ENCODE results near the gene EIPR1.

The EIPR1 gene

GRCh38 chr2:3323360-3324035 lies 54.1 kb downstream of the EIPR1 start:
- no peak for DNase-seq

DNA sequence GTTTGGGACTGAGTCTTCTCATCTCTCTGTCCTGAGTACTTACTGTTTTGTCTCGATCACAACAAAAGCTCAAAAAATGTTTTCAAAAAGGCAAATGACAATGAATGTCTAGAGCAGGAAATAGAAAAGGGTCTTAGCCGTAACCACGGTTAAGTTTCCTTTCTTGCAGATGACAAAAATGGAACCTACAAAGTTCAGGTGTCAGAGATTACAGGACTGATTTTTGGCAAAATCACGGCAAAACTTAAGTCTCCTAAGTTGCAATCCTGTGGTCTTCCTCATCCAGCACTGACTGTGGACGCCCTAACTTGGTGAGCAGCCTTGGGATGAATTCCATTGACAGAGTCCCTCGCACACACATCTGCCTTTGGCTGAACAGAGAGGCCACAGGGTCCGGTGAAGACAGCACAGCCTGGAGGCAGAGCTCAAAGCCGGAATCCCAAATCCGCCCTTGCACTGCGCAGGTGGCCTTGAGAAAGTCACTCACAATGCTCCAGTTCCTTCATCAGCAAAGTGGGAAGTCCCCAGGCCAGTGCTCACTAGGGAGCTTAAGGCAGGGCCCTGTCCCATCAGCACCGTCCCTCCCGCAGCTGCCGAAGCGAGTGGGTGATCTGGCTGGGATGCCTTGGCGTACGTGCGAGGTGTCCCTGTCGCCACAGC lies 55.2 kb downstream of the EIPR1 start:
- no peak for DNase-seq

DNA sequence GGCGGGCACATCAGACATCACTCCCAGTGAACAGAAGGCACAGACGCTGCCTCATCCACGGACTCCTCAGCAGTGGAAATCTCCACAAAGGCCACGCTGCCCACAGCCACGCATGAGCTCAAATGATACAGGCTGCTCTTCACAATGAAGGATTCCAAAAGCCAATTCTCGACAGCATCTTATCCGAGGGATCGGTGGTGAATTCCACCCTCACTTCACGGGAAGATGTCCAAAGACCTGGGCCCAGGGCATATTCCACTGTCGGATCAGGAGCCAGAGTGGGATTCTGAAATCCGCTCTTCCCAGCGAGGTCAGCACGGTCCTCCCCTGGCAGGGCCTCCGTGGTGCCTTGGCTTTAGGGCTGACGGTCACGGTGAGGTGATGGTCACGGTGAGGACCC lies 55.8 kb downstream of the EIPR1 start:
- no peak for DNase-seq

DNA sequence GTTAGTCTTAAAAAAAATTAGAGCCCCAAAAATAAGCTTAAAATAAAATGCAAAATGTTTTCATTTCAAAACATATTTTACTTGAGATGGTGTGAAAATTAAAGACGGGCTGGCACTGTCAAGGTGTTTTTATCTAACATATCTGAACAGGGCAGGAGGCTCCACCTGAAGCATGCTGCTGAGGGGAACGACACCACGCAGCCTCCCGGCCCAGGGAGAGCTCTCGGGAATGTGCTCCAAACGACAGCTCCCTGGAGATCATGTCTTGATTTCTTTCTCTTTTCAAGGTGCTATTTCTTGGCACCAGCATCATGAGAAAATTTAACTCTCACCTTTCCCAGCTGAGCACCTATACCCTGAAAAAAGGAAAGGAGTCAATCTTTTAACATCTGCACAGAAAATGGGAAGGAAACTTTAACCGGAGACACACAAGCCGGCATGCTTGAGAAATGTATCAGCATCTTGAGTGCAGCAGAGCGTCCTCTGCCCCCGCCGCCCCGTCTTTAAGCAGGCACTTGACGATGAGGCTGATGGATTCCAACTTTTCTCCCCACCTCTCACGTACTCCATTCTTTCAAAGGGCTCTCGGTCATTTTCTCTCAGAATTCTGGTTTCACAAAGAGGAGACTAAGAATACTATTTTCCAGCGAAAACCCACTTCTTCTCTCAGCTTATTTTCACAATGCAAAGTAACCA lies 56.6 kb downstream of the EIPR1 start:
- DNase-seq: no peak

GRCh38 chr2:3319745-3320566 lies 57.7 kb downstream of the EIPR1 start:
- DNase-seq: no peak

GRCh38 chr2:3319134-3319533 lies 58.5 kb downstream of the EIPR1 start:
- DNase-seq: no peak

DNA sequence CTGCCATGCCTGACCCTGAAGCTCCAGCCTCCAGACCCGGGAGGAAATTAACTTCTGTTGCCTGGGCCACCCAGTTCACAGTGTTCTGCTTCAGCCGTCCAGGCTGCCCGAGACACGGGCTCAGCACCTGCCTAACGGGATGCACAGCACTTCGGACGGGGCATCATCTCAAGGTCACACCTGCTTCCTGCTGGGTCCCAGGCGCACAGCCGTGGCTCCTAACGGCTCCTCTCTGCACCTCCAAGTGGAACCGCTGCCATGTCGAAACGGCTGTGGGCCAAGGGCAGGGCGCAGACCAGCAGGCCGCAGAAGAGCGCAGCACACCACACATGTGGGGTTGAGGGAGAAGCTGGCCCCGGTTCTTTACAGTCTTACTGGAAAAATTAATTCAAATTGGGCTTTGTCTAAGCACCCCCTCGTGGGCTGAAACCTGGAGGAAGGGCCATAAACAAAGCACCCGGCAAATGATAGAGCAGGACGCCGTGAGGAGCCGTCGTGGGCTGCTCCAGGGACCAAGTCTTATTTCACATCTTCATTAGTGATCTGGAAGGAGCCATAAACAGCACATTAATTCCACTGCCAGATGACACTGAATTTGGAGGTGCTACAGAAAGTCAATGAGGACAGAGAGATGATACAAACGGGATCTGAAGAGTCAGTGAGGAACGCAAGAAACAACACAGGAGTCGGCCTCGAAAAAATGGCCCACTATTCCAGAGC lies 59.6 kb downstream of the EIPR1 start:
- no peak for DNase-seq

DNA sequence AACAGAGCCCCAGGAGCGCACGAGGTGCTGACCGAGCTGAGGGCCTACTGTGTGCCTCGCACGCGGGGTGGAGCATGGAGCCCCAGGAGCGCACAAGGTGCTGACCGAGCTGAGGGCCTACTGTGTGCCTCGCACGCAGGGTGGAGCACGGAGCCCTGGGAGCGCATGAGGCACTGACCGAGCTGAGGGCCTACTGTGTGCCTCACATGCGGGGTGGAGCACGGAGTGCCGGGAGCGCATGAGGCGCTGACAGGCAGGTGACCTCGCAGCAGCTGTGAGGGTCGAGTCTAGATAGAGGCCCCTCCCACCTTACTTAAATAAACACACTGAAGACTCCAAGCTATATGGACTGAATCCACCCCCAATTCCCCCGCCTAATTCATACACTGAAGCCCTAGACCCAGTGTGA lies 60.3 kb downstream of the EIPR1 start:
- no peak for DNase-seq

DNA sequence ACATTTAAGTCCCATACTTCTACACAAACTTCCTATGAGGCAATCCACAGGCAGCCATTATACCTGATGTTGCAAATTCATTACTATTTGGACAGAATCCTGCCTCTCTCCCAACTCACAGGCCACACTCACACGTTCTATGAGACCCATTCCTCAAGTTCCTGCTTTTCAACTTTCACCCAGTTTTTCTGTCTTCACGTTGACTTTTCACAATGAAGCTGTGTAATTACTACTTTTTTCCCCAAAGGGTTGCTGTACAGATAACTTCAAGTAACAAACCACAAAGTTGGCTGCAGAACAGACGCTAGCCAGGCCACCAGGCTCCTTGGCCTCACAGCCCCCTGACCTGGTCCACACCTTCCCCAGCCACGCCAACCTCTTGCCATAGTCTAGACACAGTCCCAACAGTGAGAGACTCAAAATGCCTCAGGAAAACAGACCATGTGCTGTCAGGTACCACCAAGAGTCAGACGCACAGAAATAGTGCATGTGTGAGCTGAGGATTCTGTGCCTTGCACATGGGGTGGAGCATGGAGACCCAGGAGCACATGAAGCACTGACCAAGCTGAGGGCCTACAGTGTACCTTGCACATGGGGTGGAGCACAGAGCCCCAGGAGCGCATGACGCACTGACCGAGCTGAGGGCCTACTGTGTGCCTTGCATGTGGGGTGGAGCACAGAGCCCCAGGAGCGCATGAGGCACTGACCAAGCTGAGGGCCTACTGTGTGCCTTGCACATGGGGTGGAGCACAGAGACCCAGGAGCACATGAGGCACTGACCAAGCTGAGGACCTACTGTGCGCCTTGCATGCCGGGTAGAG lies 61.0 kb downstream of the EIPR1 start:
- no peak for DNase-seq

DNA sequence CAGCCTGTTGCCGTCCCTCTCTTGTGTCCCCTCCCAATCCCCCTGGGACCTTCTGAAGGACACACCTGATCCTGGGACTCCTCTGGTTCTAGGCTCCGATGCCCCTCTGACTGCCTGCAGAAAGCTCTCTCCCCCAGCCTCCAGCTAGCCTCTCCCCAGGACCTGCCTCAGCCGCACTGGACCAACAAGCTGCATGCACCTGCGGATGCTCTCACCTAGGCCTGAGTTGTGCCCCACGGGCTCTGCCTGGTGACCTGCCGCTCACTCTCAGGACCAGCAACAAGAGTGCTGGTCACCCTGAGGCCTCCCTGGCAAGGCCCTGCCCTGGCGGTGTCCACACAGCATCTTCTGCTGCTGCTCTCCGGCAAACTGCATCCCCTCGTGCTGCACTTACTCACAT lies 63.0 kb downstream of the EIPR1 start:
- no peak for DNase-seq

GRCh38 chr2:3313781-3314375 lies 63.7 kb downstream of the EIPR1 start:
- DNase-seq: no peak

DNA sequence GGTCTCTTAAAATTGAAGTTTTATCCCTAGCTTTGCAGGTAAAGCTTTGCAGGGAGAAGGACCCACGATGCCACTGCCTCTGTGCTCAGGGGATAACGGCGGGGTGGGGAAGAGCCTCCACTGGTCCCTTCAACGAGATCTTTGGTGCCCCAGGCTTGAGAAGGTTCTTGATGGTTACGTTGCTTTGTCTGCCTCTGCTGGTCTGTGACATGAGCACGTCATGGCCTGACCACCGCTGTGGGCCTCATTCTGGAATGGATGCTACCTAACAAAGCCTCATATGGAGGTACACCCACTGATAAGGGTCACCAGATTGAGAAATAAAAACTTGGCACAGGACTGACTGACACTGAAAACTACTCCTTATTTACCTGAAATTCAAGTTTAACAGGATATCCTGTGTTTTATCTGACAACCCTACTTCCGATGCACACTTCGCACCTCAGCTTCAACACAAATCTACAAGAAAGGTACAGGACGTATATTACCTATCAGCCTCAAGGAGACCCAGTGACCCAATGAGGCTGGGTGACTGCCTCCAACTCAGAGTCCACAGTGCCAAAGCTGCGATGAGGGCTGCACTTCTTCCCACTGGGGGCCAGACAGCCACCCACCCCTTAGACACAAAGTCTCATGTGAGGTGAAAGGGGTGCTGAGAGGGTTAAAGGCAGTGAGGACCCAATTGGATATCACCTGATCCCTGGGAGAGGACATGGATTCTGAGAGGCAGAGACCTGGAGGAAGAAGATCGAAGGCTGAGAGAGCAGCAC lies 64.9 kb downstream of the EIPR1 start:
- DNase-seq: no peak

DNA sequence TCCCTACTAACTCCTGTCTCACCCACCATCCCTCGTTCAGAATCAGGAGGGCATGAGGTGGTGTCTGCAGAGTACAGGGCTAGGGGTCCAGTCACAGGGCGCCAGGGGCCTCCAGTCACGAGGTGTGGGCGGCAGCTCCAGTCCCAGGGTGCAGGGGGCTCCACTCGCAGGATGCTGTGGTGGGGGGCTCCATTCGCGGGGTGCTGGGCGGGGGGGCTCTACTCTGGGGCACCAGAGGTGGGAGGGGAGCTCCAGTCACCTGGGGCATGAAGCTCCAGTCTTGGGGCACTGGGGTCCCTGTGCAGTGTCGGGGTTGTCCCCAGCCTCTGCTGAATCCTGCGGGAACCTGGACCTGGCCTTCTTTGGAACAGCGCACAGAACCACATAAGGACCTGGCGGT lies 66.0 kb downstream of the EIPR1 start:
- DNase-seq: no peak

GRCh38 chr2:3309496-3310355 lies 67.9 kb downstream of the EIPR1 start:
- DNase-seq: no peak

DNA sequence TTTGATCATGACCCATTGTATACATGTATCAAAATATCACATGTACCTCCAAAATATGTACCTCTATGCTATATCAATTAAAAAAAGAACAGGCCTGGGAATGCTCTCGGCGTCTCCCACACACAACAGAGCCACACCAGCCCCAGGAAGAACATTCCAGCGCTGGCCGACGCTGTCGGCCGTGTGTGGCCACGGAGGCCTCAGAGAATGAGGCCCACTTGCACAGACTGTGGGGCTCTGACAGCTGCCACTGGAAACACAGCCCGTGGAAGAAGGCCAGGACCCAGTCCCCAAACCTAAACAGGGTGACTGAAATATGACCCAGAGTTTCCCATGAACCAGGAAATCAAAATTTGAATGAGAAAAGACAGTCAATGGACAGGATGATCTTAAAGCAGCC lies 69.7 kb downstream of the EIPR1 start:
- DNase-seq: no peak

- DNase-seq: no peak
These were observed 70.4 kb downstream of the EIPR1 start for GRCh38 chr2:3307236-3307635.

- DNase-seq: no peak
These were observed 71.7 kb downstream of the EIPR1 start for GRCh38 chr2:3305952-3306351.

GRCh38 chr2:3305431-3305830 lies 72.2 kb downstream of the EIPR1 start:
- DNase-seq: no peak
